Smooth muscle cell (in vitro differentiated cells): ENCODE results near the gene ADAD2. TPM values are rescaled to one million over a fixed set of nuclear protein-coding genes. Genes with fewer than 3 reads are reported as not detected.

Experiments used
- DNase-seq: peaks from one replicate; lab custom pipeline; 2025; ENCODE audit not compliant: unreplicated experiment; lab: John Stamatoyannopoulos, UW
- H2AFZ ChIP-seq: fragments of 200-600 bp; sonication (generic); 2 replicates; pipeline ENCODE4 v1.6.0; 2016; ENCODE audit warnings: antibody characterized with exemption, low read depth, mild to moderate bottlenecking
- H3F3A ChIP-seq: fragments of 200-600 bp; sonication (generic); 2 replicates; pipeline ENCODE4 v1.6.0; 2017; ENCODE audit warnings: antibody characterized with exemption, low read depth
- H3K27ac ChIP-seq: fragments of 200-600 bp; sonication (generic); 2 replicates; pipeline ENCODE4 v1.5.1; 2016; ENCODE audit warnings: low read depth, mild to moderate bottlenecking
- H3K27me3 ChIP-seq: fragments of 200-600 bp; sonication (generic); 2 replicates; pipeline ENCODE4 v1.6.1; 2016; ENCODE audit warnings: low read depth, mild to moderate bottlenecking
- H3K36me3 ChIP-seq: fragments of 200-600 bp; sonication (generic); 2 replicates; pipeline ENCODE4 v1.5.1; 2016; ENCODE audit warnings: low read depth
- H3K4me1 ChIP-seq: fragments of 200-600 bp; sonication (generic); 2 replicates; pipeline ENCODE4 v1.5.1; 2016; ENCODE audit warnings: low read depth
- H3K4me2 ChIP-seq: fragments of 200-600 bp; sonication (generic); 2 replicates; pipeline ENCODE4 v1.6.0; 2016; ENCODE audit warnings: mild to moderate bottlenecking
- H3K4me3 ChIP-seq: fragments of 200-600 bp; sonication (generic); 2 replicates; pipeline ENCODE4 v1.5.1; 2016; ENCODE audit warnings: mild to moderate bottlenecking
- H3K79me2 ChIP-seq: fragments of 200-600 bp; sonication (generic); 2 replicates; pipeline ENCODE4 v1.6.0; 2016; ENCODE audit warnings: low read depth, mild to moderate bottlenecking
- H3K9ac ChIP-seq: fragments of 200-600 bp; sonication (generic); 2 replicates; pipeline ENCODE4 v1.6.0; 2016; ENCODE audit warnings: low read depth
- H3K9me3 ChIP-seq: fragments of 200-600 bp; sonication (generic); replicated peaks from 2 replicates; pipeline ENCODE4 v1.5.1; 2016; ENCODE audit warnings: low read depth
- H4K20me1 ChIP-seq: fragments of 200-600 bp; sonication (generic); 2 replicates; pipeline ENCODE4 v1.6.0; 2016; ENCODE audit warnings: low read depth
- WGBS: methylation state at CpG from one replicate; pipeline ENCODE4 v1.1.7; 2016; ENCODE audit warnings: low lambda C conversion rate; 5-methylcytosine and 5-hydroxymethylcytosine counted together
- polyA plus RNA-seq: library from polyadenylated mRNA; unstranded; fragments of >200 nt; fragmentation: Nextera tagmentation; extraction: Ambion mirVana; gene quantifications from 2 replicates; pipeline ENCODE4 v1.2.1, GENCODE V29; 2016
- total RNA-seq: library from RNA; depleted of rRNA; stranded (reverse); fragments of >200 nt; gene quantifications from 2 replicates; pipeline ENCODE4 v1.2.3, GENCODE V29; 2014
- TF ChIP-seq, protein P1 (sequence below): fragments of 200-600 bp; sonication (generic); IDR thresholded peaks from 2 replicates; pipeline ENCODE4 v1.5.1; 2017; ENCODE audit warnings: borderline replicate concordance, mild to moderate bottlenecking, antibody characterized with exemption; ENCODE audit not compliant: insufficient read depth, poor library complexity, severe bottlenecking

The ADAD2 gene
- total and polyA plus RNA-seq, 2 experiments from 2014 or later = not detected

DNA sequence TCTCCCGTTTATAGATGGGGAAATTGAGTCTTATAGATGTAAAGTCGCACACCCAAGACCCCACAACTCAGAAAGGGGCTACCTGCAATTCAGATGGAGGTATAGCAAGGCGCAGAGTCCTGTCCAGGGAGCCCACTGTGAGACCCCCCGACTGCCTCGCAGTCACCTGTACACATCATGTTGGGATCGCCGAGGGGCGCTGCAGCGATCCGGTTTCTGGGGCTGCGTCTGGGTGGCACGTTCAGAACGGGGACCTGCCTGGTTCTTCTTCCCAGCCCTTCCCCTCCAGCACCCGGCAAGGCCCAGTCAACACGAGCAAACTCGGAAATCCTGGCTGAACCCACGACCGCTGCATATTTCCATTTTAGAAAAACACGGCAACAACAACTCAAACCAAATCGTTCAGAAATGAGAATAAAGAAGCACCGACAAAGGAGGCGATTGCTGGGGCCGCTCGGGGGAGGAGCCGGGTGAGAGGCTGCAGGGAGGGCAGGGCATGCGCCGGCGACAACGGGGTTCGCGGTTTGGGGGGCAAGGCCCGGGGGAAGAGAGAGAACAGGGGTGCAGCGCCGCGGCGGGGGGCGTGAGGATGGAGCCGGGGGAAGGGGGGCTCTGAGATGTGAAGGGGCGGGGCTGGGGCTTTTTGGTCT lies 46.6 kb upstream of the ADAD2 start:
- DNase-seq = no peak
- H3K9ac ChIP-seq = peak overlapping the region; percentile 77
- H4K20me1 ChIP-seq = peaks cover 35% of the 10 kb centered on the region
- no peaks in the 10 kb centered on the region for H3K36me3 ChIP-seq
- peaks cover 30% of the 10 kb centered on the region for H3K79me2 ChIP-seq
- H3K4me2 ChIP-seq = peak overlapping the region; percentile 84
- H3K9me3 ChIP-seq = no peaks in the 10 kb centered on the region
- peak overlapping the region; percentile 56 for H2AFZ ChIP-seq
- no peaks in the 10 kb centered on the region for H3K27me3 ChIP-seq
- 1% methylated on average over 32 of the region's 39 CpGs for WGBS
- H3F3A ChIP-seq = no peaks in the 10 kb centered on the region
- H3K4me1 ChIP-seq = peaks cover 3% of the 10 kb centered on the region
- peak overlapping the region; percentile 2 for H3K27ac ChIP-seq
- H3K4me3 ChIP-seq = peak overlapping the region; percentile 69
- TF ChIP-seq, protein P1, sequence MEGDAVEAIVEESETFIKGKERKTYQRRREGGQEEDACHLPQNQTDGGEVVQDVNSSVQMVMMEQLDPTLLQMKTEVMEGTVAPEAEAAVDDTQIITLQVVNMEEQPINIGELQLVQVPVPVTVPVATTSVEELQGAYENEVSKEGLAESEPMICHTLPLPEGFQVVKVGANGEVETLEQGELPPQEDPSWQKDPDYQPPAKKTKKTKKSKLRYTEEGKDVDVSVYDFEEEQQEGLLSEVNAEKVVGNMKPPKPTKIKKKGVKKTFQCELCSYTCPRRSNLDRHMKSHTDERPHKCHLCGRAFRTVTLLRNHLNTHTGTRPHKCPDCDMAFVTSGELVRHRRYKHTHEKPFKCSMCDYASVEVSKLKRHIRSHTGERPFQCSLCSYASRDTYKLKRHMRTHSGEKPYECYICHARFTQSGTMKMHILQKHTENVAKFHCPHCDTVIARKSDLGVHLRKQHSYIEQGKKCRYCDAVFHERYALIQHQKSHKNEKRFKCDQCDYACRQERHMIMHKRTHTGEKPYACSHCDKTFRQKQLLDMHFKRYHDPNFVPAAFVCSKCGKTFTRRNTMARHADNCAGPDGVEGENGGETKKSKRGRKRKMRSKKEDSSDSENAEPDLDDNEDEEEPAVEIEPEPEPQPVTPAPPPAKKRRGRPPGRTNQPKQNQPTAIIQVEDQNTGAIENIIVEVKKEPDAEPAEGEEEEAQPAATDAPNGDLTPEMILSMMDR = no peak

GRCh38 chr16:84144859-84145639 lies 45.9 kb upstream of the ADAD2 start, which contains the start of the genes DNAAF1 and HSDL1:
DNAAF1 (plus strand) TSS chr16:84145308; CDS start chr16:84145441, 133 bp downstream.
HSDL1 (minus strand) TSS chr16:84145177; CDS start chr16:84131321, 13,856 bp downstream.
- H3K36me3 ChIP-seq = no peaks in the 10 kb centered on the region
- no peaks in the 10 kb centered on the region for H3F3A ChIP-seq
- peak within 1 kb of the TSS; percentile 2 for H3K27ac ChIP-seq
- peak within 1 kb of the TSS; percentile 69 for H3K4me3 ChIP-seq
- no peaks in the 10 kb centered on the region for H3K9me3 ChIP-seq
- peak within 1 kb of the TSS; percentile 84 for H3K4me2 ChIP-seq
- DNase-seq = peak; percentile 86
- TF ChIP-seq, protein P1 = no peak
- no peaks in the 10 kb centered on the region for H3K4me1 ChIP-seq
- peaks cover 28% of the 10 kb centered on the region for H4K20me1 ChIP-seq
- H2AFZ ChIP-seq = peak within 1 kb of the TSS; percentile 88
- H3K9ac ChIP-seq = peak within 1 kb of the TSS; percentile 77
- no peaks in the 10 kb centered on the region for H3K27me3 ChIP-seq
- peaks cover 26% of the 10 kb centered on the region for H3K79me2 ChIP-seq
- under 1% methylated on average over 63 of the region's 89 CpGs for WGBS

DNA sequence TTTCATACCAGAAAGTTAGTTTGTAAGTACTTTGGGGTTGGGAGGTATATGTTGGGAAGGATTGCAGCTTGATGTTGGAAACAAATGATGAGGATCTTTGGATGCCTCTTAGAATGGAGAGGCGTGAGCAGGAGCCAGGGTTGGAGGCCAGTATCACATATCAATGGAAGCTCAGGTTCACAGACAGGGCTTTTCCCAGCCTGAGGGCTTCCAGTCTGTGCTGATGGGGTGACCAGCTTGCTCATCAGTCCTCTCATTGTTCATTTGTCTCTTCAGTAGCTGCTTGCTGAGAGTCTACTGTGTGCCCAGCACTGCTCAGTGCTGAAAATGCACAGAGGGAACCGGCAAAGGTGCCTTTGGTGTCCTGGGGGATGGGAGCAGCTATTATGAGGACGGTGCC lies 40.0 kb upstream of the ADAD2 start:
- Histone ChIP-seq H3K79me2 (no peaks in the 10 kb centered on the region), H3K9me3 (no peaks in the 10 kb centered on the region), H2AFZ (no peak overlapping the region), H3K27ac (no peak overlapping the region), H3K27me3 (no peaks in the 10 kb centered on the region), H4K20me1 (no peaks in the 10 kb centered on the region), H3K36me3 (no peaks in the 10 kb centered on the region), H3K4me2 (no peak overlapping the region), H3K4me3 (no peak overlapping the region), H3K4me1 (no peaks in the 10 kb centered on the region), H3K9ac (no peak overlapping the region), H3F3A (no peaks in the 10 kb centered on the region)
- no peak for DNase-seq
- 82% methylated on average over 3 of the region's 3 CpGs for WGBS
- TF ChIP-seq, protein P1 = no peak
